ENCODE measurements around the gene HIPK3.
A peak's percentile ranks its signal among the peaks of the same experiment; 100 is the strongest.
"Not testable (repeated sequence)": the region's sequence is repeated elsewhere in the genome, so short reads cannot be mapped to it uniquely, and the experiment has no call there.

HIPK3 gene

GRCh38 chr11:33257160-33257896 is at the start of gene HIPK3:
HIPK3 (plus strand) TSS chr11:33257381.
- DNase-seq, result peak; percentile 69

- no peak for DNase-seq
Measured at GRCh38 chr11:33207408-33207985, 49.7 kb upstream of the HIPK3 start.

GRCh38 chr11:33208150-33208549 is 49.0 kb upstream of the HIPK3 start:
- no peak for DNase-seq

GRCh38 chr11:33211153-33211552 is 46.0 kb upstream of the HIPK3 start:
- no peak for DNase-seq

- no peak for DNase-seq
Measured at GRCh38 chr11:33211580-33211979, 45.6 kb upstream of the HIPK3 start.

GRCh38 chr11:33214187-33214586 is 43.0 kb upstream of the HIPK3 start:
- DNase-seq, result no peak

GRCh38 chr11:33214767-33215166 is 42.4 kb upstream of the HIPK3 start:
- DNase-seq, result no peak

- DNase-seq, result not testable (repeated sequence)
Measured at GRCh38 chr11:33216676-33217075, 40.5 kb upstream of the HIPK3 start.

- no peak for DNase-seq
Measured at GRCh38 chr11:33222052-33222750, 35.0 kb upstream of the HIPK3 start.

GRCh38 chr11:33225371-33225770 is 31.8 kb upstream of the HIPK3 start:
- DNase-seq, result no peak

GRCh38 chr11:33227578-33228261 is 29.5 kb upstream of the HIPK3 start:
- no peak for DNase-seq

GRCh38 chr11:33234397-33235190 is 22.6 kb upstream of the HIPK3 start:
- no peak for DNase-seq

GRCh38 chr11:33237039-33237597 is 20.1 kb upstream of the HIPK3 start:
- DNase-seq, result no peak

- no peak for DNase-seq
Measured at GRCh38 chr11:33242575-33242974, 14.6 kb upstream of the HIPK3 start.

- not testable (repeated sequence) for DNase-seq
Measured at GRCh38 chr11:33243654-33244053, 13.5 kb upstream of the HIPK3 start.

- no peak for DNase-seq
Measured at GRCh38 chr11:33248416-33248971, 8.7 kb upstream of the HIPK3 start.

GRCh38 chr11:33256031-33256812 is 959 bp upstream of the HIPK3 start:
- DNase-seq, result no peak

- DNase-seq, result no peak
Measured at GRCh38 chr11:33256813-33257159, 395 bp upstream of the HIPK3 start.

GRCh38 chr11:33257897-33258630 is 883 bp downstream of the HIPK3 start:
- DNase-seq, result peak; percentile 66

- no peak for DNase-seq
Measured at GRCh38 chr11:33258631-33259205, 1.5 kb downstream of the HIPK3 start.
